H1 (cell line): ENCODE measurements around the gene SORL1-AS1.
A peak's percentile ranks its signal among the peaks of the same experiment; 100 is the strongest.

Experiments
- BACH1 ChIP-seq: IDR thresholded peaks from 2 replicates; pipeline ENCODE4 v1.6.1; 2012; ENCODE audit warnings: low read length, improper control_type of control experiment
- BCL11A ChIP-seq, 2 experiments: IDR thresholded peaks; one replicate each; pipeline ENCODE4 v1.6.1; 2011; ENCODE audit warnings: low read depth in 2 of 2, low read length in 2 of 2, mild to moderate bottlenecking in 2 of 2
- CBX8 ChIP-seq: fragments of 300-800, 300-1000 bp; sonication (generic); IDR thresholded peaks from 2 replicates; pipeline ENCODE4 v1.7.1; 2016; ENCODE audit warnings: low read depth, low read length, borderline replicate concordance
- CEBPB ChIP-seq: IDR thresholded peaks from 2 replicates; pipeline ENCODE4 v1.6.1; 2012; ENCODE audit warnings: low read depth, low read length
- CHD1 ChIP-seq: IDR thresholded peaks from 2 replicates; pipeline ENCODE4 v1.6.1; 2012; ENCODE audit warnings: low read depth, low read length, improper control_type of control experiment
- CREB1 ChIP-seq: IDR thresholded peaks from 2 replicates; pipeline ENCODE4 v1.6.1; 2012; ENCODE audit warnings: inconsistent platforms
- GTF2F1 ChIP-seq: IDR thresholded peaks from 2 replicates; pipeline ENCODE4 v1.6.1; 2012; ENCODE audit warnings: low read depth, low read length, improper control_type of control experiment, borderline replicate concordance
- HDAC6 ChIP-seq: IDR thresholded peaks from one replicate; pipeline ENCODE4 v1.7.1; 2012; ENCODE audit warnings: low read depth, mild to moderate bottlenecking, inconsistent platforms, low read length, moderate library complexity
- KDM5A ChIP-seq: fragments of 200-600 bp; IDR thresholded peaks from 2 replicates; pipeline ENCODE4 v1.7.1; 2012; ENCODE audit warnings: mild to moderate bottlenecking, low read length, inconsistent platforms, mixed read lengths
- NANOG ChIP-seq: IDR thresholded peaks from 2 replicates; pipeline ENCODE4 v1.6.1; 2011; ENCODE audit warnings: low read length, low read depth, mild to moderate bottlenecking, inconsistent platforms; ENCODE audit not compliant: insufficient read depth, poor library complexity, severe bottlenecking
- PHF8 ChIP-seq: fragments of 200-600 bp; sonication (generic); conservative IDR thresholded peaks from 2 replicates; pipeline ENCODE4 v1.7.1; 2012; ENCODE audit warnings: low read depth, mild to moderate bottlenecking, inconsistent platforms, low read length, moderate library complexity
- POLR2A ChIP-seq, 2 experiments: IDR thresholded peaks; 1 replicate in 1 of 2; 2 replicates in 1 of 2; pipeline ENCODE4 v1.6.1; 2011; ENCODE audit warnings: low read depth in 2 of 2, low read length in 2 of 2, mild to moderate bottlenecking in 2 of 2; ENCODE audit errors: control extremely low read depth in 1 of 2
- RAD21 ChIP-seq, 2 experiments: IDR thresholded peaks in 1 of 2; conservative IDR thresholded peaks in 1 of 2; 2 replicates each; pipeline ENCODE4 v1.6.1; 2011; ENCODE audit warnings: low read depth in 2 of 2, low read length in 2 of 2, improper control_type of control experiment in 1 of 2, inconsistent platforms in 1 of 2, mild to moderate bottlenecking in 1 of 2, moderate library complexity in 1 of 2
- RNF2 ChIP-seq: fragments of 200-900, 300-1000 bp; sonication (generic); IDR thresholded peaks from 2 replicates; pipeline ENCODE4 v1.7.1; 2016; ENCODE audit warnings: borderline replicate concordance, low read depth, mild to moderate bottlenecking, antibody characterized with exemption, low read length; ENCODE audit not compliant: poor library complexity, severe bottlenecking; ENCODE audit errors: missing control alignments
- RXRA ChIP-seq: IDR thresholded peaks from 2 replicates; pipeline ENCODE4 v1.6.1; 2011; ENCODE audit warnings: low read depth, mild to moderate bottlenecking, low read length, moderate library complexity; ENCODE audit not compliant: insufficient read depth
- SP1 ChIP-seq: IDR thresholded peaks from 2 replicates; pipeline ENCODE4 v1.6.1; 2011; ENCODE audit warnings: low read depth, low read length
- SP2 ChIP-seq: IDR thresholded peaks from 2 replicates; pipeline ENCODE4 v1.6.1; 2012; ENCODE audit warnings: mild to moderate bottlenecking, low read length, inconsistent platforms
- SRF ChIP-seq: IDR thresholded peaks from 2 replicates; pipeline ENCODE4 v1.6.1; 2011; ENCODE audit warnings: mild to moderate bottlenecking, low read depth, low read length, moderate library complexity
- TAF7 ChIP-seq: optimal IDR thresholded peaks from 2 replicates; pipeline ENCODE3; 2011; ENCODE audit warnings: low read depth, mild to moderate bottlenecking, inconsistent platforms, low read length, moderate library complexity, borderline replicate concordance
- TCF12 ChIP-seq: IDR thresholded peaks from 2 replicates; pipeline ENCODE4 v1.6.1; 2011; ENCODE audit warnings: low read depth, mild to moderate bottlenecking, low read length
- TEAD4 ChIP-seq: IDR thresholded peaks from 2 replicates; pipeline ENCODE4 v1.6.1; 2012; ENCODE audit warnings: low read depth, low read length, inconsistent platforms, mixed read lengths
- ZNF274 ChIP-seq: IDR thresholded peaks from 2 replicates; pipeline ENCODE4 v1.7.0; 2012; ENCODE audit warnings: low read length, borderline replicate concordance; ENCODE audit errors: extremely low read depth
- TF ChIP-seq, protein P1 (sequence below): IDR thresholded peaks from 2 replicates; pipeline ENCODE4 v1.6.1; 2012; ENCODE audit warnings: low read length, inconsistent platforms
- TF ChIP-seq, protein P2 (sequence below): IDR thresholded peaks from 2 replicates; pipeline ENCODE4 v1.6.1; 2011; ENCODE audit warnings: low read depth, mild to moderate bottlenecking, low read length; ENCODE audit not compliant: insufficient read depth

The SORL1-AS1 gene

DNA sequence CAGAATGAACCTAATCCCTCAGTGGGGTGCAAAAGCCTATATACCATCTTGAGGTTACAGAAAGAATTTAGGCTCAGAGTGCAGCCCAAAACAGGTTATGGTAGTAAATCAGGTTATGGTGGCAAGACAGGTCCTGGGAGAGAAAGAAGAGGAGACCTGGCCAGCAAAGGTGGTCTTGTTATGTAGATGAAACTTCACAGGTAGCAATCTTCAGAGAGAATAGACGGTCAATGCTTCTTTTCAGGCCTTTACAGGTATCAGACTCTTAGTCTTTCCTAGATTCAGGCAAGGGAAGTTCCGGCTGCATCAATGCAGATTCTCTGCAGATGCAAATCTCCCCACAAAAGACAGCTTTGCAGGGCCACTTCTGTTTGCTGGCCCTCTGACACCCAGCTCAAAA is 46.5 kb downstream of the SORL1-AS1 start (continued):
- TF ChIP-seq CEBPB (no peak), BCL11A (IDR thresholded peaks at IDR 0.05; ENCODE audit: low read depth in 2 of 2, low read length in 2 of 2) (peak; percentile 20 to 90), SRF (0 out of 2 replicates have a peak, but pooled peaks have one; percentile 4), RXRA (no peak), TAF7 (no peak), KDM5A (no peak), SP1 (peak; percentile 90), ZNF274 (no peak), SP2 (no peak), PHF8 (no peak), BACH1 (no peak), TCF12 (0 out of 2 replicates have a peak, but pooled peaks have one; percentile 87), CREB1 (peak; percentile 16; the same call in 1 of the 2 replicates), NANOG (peak; percentile 98), HDAC6 (no peak), POLR2A (IDR thresholded peaks at IDR 0.05; ENCODE audit: control extremely low read depth in 1 of 2, low read depth in 2 of 2, low read length in 2 of 2) (peak in 1 of 2 experiments; percentile 20; a peak in 1 of 3 replicates), CHD1 (no peak), CBX8 (no peak), RNF2 (no peak), TEAD4 (no peak), RAD21 (IDR thresholded peaks at IDR 0.05 in 1 of 2, conservative IDR thresholded peaks at IDR 0.05 in 1 of 2; ENCODE audit: low read depth in 2 of 2, low read length in 2 of 2) (peak in 1 of 2 experiments; percentile 9; a peak in 1 of 4 replicates), GTF2F1 (no peak)
- TF ChIP-seq, protein P1, sequence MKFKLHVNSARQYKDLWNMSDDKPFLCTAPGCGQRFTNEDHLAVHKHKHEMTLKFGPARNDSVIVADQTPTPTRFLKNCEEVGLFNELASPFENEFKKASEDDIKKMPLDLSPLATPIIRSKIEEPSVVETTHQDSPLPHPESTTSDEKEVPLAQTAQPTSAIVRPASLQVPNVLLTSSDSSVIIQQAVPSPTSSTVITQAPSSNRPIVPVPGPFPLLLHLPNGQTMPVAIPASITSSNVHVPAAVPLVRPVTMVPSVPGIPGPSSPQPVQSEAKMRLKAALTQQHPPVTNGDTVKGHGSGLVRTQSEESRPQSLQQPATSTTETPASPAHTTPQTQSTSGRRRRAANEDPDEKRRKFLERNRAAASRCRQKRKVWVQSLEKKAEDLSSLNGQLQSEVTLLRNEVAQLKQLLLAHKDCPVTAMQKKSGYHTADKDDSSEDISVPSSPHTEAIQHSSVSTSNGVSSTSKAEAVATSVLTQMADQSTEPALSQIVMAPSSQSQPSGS, result peak; percentile 86; the same call in 1 of the 2 replicates
- TF ChIP-seq, protein P2, sequence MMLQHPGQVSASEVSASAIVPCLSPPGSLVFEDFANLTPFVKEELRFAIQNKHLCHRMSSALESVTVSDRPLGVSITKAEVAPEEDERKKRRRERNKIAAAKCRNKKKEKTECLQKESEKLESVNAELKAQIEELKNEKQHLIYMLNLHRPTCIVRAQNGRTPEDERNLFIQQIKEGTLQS, result no peak
